GM19455 (cell line): Measurements from ENCODE around the gene WDR49.
"Not testable (repeated sequence)": the region's sequence is repeated elsewhere in the genome, so short reads cannot be mapped to it uniquely, and the experiment has no call there.

Experiments
- ATAC-seq: cut with Tn5 transposase; IDR thresholded peaks from one replicate; pipeline ENCODE4 v1.9.1; 2021; ENCODE audit not compliant: unreplicated experiment

Gene WDR49

GRCh38 chr3:167615030-167615429, 38.7 kb downstream of the WDR49 start:
- ATAC-seq: no peak

GRCh38 chr3:167614196-167614595, 39.5 kb downstream of the WDR49 start:
- ATAC-seq: not testable (repeated sequence)

GRCh38 chr3:167611718-167612117, 42.0 kb downstream of the WDR49 start:
- no peak for ATAC-seq

GRCh38 chr3:167609156-167609555, 44.6 kb downstream of the WDR49 start:
- ATAC-seq: no peak

GRCh38 chr3:167606836-167607235, 46.9 kb downstream of the WDR49 start:
- ATAC-seq: no peak

GRCh38 chr3:167605871-167606270, 47.9 kb downstream of the WDR49 start:
- ATAC-seq: no peak

- ATAC-seq: no peak
These were observed 51.7 kb downstream of the WDR49 start for GRCh38 chr3:167602041-167602440.

GRCh38 chr3:167587651-167588050, 66.1 kb downstream of the WDR49 start:
- no peak for ATAC-seq

- ATAC-seq: no peak
These were observed 78.6 kb downstream of the WDR49 start for GRCh38 chr3:167575000-167575600.

GRCh38 chr3:167572991-167573390, 80.8 kb downstream of the WDR49 start:
- no peak for ATAC-seq

- ATAC-seq: no peak
These were observed 85.1 kb downstream of the WDR49 start for GRCh38 chr3:167568634-167569033.

- ATAC-seq: no peak
These were observed 88.3 kb downstream of the WDR49 start for GRCh38 chr3:167565489-167565888.

- ATAC-seq: no peak
These were observed 89.1 kb downstream of the WDR49 start for GRCh38 chr3:167564612-167565011.

GRCh38 chr3:167559924-167560323, 93.8 kb downstream of the WDR49 start:
- ATAC-seq: no peak

- ATAC-seq: no peak
These were observed 98.8 kb downstream of the WDR49 start for GRCh38 chr3:167554898-167555297.

GRCh38 chr3:167538081-167538480, 115.7 kb downstream of the WDR49 start:
- no peak for ATAC-seq

GRCh38 chr3:167521006-167521355, 132.8 kb downstream of the WDR49 start:
- no peak for ATAC-seq

- no peak for ATAC-seq
These were observed 133.3 kb downstream of the WDR49 start for GRCh38 chr3:167520266-167521005.

GRCh38 chr3:167507954-167508353, 145.8 kb downstream of the WDR49 start:
- no peak for ATAC-seq

GRCh38 chr3:167502401-167502800, 151.3 kb downstream of the WDR49 start:
- no peak for ATAC-seq

GRCh38 chr3:167501941-167502340, 151.8 kb downstream of the WDR49 start:
- no peak for ATAC-seq

- no peak for ATAC-seq
These were observed 155.8 kb downstream of the WDR49 start for GRCh38 chr3:167497903-167498302.

GRCh38 chr3:167493244-167493643, 160.5 kb downstream of the WDR49 start:
- ATAC-seq: no peak
